Activated T-helper 9 cell treated with anti-CD3 and anti-CD28 coated beads, Interleukin-2, amount 50 U/mL, for 16 hours (primary cell): ENCODE results near the gene PARP4.
"Not testable (repeated sequence)": the region's sequence is repeated elsewhere in the genome, so short reads cannot be mapped to it uniquely, and the experiment has no call there.

Source experiments
- DNase-seq: peaks from one replicate; pipeline ENCODE4 v3.0.0-alpha.2; 2020; ENCODE audit warnings: low read depth

The PARP4 gene

GRCh38 chr13:24444851-24445250 is 67.7 kb downstream of the PARP4 start:
- DNase-seq = not testable (repeated sequence)

DNA sequence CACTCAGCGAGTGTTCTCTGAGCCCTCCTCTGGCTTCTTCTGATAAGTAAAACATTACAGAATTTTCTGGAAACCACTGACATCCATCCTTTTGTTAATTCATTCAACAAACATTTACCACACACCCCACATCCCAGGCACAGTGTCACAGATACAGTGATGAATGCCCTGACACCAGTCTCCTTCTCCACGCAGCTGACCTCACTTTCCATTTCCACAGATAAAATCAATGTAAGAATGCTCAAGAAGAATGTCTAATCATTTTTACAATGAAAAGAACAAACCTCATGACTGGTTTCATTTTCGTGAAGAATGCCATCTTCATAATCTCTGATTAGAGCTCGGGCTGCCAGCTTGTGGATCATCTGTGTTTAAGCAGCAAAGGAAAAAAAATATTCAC is 69.2 kb downstream of the PARP4 start:
- DNase-seq = no peak

- DNase-seq = not testable (repeated sequence)
These were observed 86.5 kb downstream of the PARP4 start for GRCh38 chr13:24426045-24426444.

DNA sequence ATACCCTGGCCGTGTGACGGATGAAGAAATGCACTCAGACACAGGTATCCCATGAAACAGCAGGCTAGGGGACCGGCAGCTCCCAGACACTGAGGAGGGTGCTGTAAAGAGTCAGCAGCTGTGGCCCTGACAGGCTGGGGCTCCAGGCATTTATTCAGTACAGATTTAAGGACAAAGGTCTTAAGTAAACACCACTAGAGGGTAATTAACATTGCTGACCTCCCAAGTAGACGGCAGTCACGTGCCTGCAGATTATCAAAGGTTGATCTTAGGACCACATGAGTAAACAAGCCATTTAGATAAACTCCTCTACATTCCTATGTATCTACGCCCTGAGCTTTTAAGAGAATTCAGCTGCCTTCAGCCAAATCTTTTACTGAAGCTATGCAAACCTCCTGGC is 92.9 kb downstream of the PARP4 start:
- DNase-seq = not testable (repeated sequence)

GRCh38 chr13:24407844-24408243 is 104.7 kb downstream of the PARP4 start:
- DNase-seq = no peak

GRCh38 chr13:24406524-24406923 is 106.1 kb downstream of the PARP4 start:
- DNase-seq = no peak

DNA sequence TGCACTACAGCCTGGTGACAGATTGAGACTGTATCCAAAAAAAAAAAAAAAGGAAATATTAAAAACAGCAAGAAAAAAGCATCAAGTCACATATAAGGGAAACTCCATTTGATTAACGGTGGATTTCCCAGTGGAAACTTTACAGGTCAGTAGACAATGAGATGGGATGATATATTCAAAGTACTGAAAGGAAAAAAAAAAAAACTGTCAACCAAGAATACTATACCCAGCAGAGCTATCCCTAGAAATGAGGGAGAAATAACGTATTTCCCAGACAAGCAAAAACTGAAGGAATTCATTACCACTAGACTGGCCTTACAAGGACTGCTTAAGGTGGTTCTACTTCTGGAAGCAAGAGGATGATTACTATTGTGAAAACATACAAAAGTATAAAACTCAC is 115.8 kb downstream of the PARP4 start:
- DNase-seq = no peak

DNA sequence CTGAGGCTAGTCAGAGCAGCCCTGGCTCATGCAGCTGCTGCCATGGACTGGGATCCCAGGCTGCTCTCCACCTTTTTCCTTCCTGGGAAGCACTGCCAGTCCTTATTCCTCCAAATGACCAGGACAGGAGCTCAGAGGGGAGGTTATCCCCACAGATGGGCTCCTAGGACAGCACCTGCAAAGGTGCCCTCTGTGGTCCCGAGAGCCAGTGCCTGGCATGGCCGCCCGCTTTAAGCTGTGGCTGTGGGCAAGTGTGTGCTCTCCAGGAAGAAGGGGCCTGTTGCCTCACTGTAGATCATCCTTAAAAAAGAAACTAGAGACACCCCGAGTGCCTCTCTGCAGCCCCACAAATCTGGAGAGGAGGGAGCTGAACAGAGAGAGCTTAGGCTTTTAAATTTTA is 119.6 kb downstream of the PARP4 start:
- DNase-seq = no peak

GRCh38 chr13:24391771-24392683 is 120.6 kb downstream of the PARP4 start:
- not testable (repeated sequence) for DNase-seq

GRCh38 chr13:24390795-24391194 is 121.8 kb downstream of the PARP4 start:
- DNase-seq = not testable (repeated sequence)

GRCh38 chr13:24389506-24389905 is 123.1 kb downstream of the PARP4 start:
- DNase-seq = no peak

DNA sequence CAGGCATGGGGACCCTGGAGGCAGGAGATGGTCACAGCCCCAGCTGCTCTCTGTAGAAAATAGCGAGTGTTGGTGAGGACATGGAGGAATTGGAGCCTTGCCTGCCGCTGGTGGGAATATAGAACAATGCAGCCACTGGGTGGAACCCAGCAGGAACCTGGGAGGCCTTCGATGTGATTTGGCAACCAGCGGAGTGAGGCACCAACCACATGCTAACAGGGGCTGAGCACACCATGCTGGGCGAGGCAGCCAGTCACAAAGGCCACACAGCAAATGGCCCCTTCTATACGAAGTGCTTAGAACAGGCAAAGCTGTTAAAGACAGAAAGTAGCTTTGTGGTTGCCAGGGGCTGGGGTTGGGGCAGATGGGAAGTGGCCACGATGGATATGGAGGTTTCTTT is 123.8 kb downstream of the PARP4 start:
- DNase-seq = not testable (repeated sequence)

- no peak for DNase-seq
These were observed 125.5 kb downstream of the PARP4 start for GRCh38 chr13:24386816-24387708.

- no peak for DNase-seq
These were observed 126.7 kb downstream of the PARP4 start for GRCh38 chr13:24385902-24386301.

DNA sequence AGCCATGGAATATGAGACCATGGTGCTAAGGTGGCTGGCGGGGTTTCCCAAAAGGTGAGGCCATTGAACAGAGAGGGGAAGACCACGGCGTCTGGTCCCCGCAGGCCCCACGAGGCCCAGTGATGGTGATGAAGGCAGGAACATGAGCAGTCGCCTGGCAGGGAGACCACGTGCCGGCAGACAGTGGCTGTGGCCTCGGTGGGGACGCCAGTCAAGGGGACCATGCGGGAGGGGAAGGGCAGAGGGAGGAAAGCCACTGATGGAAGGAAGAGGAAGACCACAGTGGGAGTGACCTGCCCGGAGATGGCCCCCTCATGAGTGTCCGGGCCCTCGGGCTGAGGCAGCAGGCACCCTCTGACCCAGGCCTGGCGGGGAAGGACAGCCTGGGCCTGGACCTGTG is 127.6 kb downstream of the PARP4 start:
- DNase-seq = not testable (repeated sequence)

- not testable (repeated sequence) for DNase-seq
These were observed 128.5 kb downstream of the PARP4 start for GRCh38 chr13:24384091-24384490.

DNA sequence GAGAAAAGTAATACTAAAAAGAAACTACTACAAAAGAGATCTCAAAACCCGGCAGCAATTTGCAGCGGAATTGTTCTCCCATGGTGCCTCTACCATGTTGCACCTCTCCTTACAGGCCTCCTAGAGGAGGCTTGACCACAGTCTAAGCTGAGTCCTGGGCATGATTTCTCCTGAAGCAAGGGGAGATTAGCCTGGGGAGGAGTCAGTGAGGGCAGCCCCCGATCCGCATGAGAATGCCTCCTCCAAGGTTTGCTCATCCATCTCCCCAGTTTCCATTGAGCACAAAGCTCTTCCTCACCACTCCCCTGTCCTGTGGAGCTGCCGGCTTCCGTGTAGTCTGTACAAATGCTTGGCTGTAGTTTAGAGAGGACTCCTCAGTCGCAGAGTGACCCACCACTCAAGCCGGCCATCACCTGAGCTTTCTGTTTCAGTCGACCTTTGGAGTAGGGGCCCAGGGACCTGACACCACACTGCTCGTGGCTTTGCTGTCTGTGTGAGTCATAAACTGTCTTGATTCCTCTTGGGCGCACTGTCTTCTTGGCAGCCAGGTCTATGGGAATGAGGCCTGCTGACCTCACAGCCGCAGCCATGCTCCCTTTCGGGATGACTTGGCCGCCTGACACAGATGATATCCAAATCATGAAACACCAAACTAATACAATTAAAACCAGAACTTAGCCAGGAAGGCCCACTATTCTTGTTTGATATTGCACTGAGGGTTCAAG is 130.9 kb downstream of the PARP4 start:
- no peak for DNase-seq

GRCh38 chr13:24380881-24381280 is 131.7 kb downstream of the PARP4 start:
- not testable (repeated sequence) for DNase-seq

DNA sequence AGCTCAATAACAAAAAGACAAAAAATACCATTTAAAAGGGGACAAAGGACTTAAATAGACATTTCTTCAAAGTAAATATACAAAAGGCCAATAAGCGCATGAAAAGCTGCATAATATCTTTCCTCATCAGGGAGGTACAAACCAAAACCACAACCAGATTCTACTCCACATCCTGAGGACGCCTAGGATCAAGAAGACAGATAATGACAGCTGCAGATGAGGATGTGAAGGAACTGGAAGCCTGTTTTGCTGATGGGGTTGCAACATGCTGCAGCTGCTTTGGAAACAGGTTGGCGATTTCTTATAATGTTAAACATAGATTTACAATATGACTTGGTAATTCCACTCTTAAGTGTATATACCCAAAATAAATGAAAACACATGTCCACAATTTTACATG is 132.4 kb downstream of the PARP4 start:
- DNase-seq = not testable (repeated sequence)

DNA sequence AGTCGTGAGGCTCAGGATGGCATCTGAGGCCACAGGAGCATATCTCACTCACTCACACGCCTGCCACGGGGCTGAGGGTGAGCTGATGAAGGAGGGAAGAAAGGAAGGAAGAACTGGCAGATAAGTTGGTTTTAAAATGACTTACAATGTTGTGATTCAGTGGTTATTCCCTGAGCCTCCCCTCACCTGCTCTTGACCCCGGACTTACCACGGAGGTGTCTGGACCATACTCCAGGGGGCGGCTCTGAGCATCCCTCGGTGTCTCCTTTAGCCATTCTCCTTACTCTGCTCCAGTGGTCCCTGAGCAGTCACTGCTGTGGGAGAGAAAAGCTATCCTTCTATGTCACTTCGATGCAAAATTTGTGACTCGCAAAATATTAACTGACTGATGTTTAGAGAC is 141.3 kb downstream of the PARP4 start:
- not testable (repeated sequence) for DNase-seq
